ENCODE results near the gene C6orf62. TPM values are rescaled to one million over a fixed set of nuclear protein-coding genes. Genes with fewer than 3 reads are reported as not detected.

Gene C6orf62
- total and polyA plus RNA-seq, 2 donors (not counting 3 experiments of a cell fraction or from before 2014, with no cell fraction given): 36.5 to 129 TPM

GRCh38 chr6:24667378-24667803 is 51.6 kb downstream of the C6orf62 start:
- no peaks in the 10 kb centered on the region for H4K20me1 ChIP-seq (replicated peaks; ENCODE audit: control insufficient read depth, extremely low read depth, insufficient read depth, low read length)
- H3K4me2 ChIP-seq (ENCODE audit: insufficient read depth, low read length): peak overlapping the region; percentile 77
- H3K4me3 ChIP-seq (replicated peaks in 1 of 3; ENCODE audit: insufficient read depth in 1 of 3, low read depth in 1 of 3, low read length in 3 of 3): peak overlapping the region; percentile 71 to 92 (median 90)
- no TSS peak for BruUV-seq (replicated peaks)
- H3K36me3 ChIP-seq (ENCODE audit: control insufficient read depth in 2 of 2, extremely low read depth in 1 of 2, insufficient read depth in 2 of 2, low read length in 2 of 2): peaks cover 3 to 8% of the 10 kb centered on the region in 2 experiments
- H3K79me2 ChIP-seq (ENCODE audit: control insufficient read depth, insufficient read depth, low read length): peaks cover 23% of the 10 kb centered on the region
- FAIRE-seq (no peak), DNase-seq (ENCODE audit: low read depth, low spot score) (no peak)
- dilution Hi-C loops (cut with MboI; ENCODE audit: extremely low pct_ligation_motif_present, low sequenced_read_pairs): no loop called here
- no peaks in the 10 kb centered on the region for H3K9me3 ChIP-seq (replicated peaks; ENCODE audit: control insufficient read depth, insufficient read depth, low read length)
- intact Hi-C loops (cut with micrococcal nuclease): loop anchor here (1.0 to 5.0 kb wide), 4 partner anchors 18 to 108 kb away; no protein-coding TSS in a partner anchor
- POLR2A ChIA-PET: interaction anchor here (0.7 kb wide), 1 partner anchor 52 kb away, joined by 5 read pairs; no protein-coding TSS in a partner anchor
- H3K9me1 ChIP-seq (replicated peaks; ENCODE audit: control insufficient read depth, extremely low read depth, insufficient read depth, low read length): no peaks in the 10 kb centered on the region
- peak overlapping the region; percentile 75 for H3K27ac ChIP-seq (ENCODE audit: insufficient read depth, low read depth, low read length)
- peaks cover 13% of the 10 kb centered on the region for H3K4me1 ChIP-seq (ENCODE audit: control insufficient read depth, extremely low read depth, insufficient read depth, low read length)
- H2AFZ ChIP-seq (ENCODE audit: low read depth, low read length): peak overlapping the region; percentile 97
- H3K9ac ChIP-seq (replicated peaks; ENCODE audit: extremely low read depth, insufficient read depth, low read length): peak overlapping the region; percentile 89
- CTCF ChIA-PET: interaction anchor here (0.8 to 1.4 kb wide), 5 partner anchors 12 to 86 kb away, joined by 3 to 11 read pairs (median 5); no protein-coding TSS in a partner anchor
- no peak for TF ChIP-seq CTCF (IDR thresholded peaks at IDR 0.05; ENCODE audit: extremely low read depth in 1 of 2, insufficient read depth in 1 of 2, low read depth in 1 of 2, low read length in 2 of 2)
- TF ChIP-seq JUN (IDR thresholded peaks at IDR 0.05; ENCODE audit: borderline replicate concordance, insufficient read depth, insufficient read length, low read depth): peak; percentile 25
- no peaks in the 10 kb centered on the region for H3K27me3 ChIP-seq (ENCODE audit: control insufficient read depth in 2 of 2, insufficient read depth in 2 of 2, low read length in 2 of 2)

- Histone ChIP-seq H3K4me2 (ENCODE audit: insufficient read depth, low read length) (peak within 1 kb of the TSS; percentile 77), H3K36me3 (ENCODE audit: control insufficient read depth in 2 of 2, extremely low read depth in 1 of 2, insufficient read depth in 2 of 2, low read length in 2 of 2) (peaks cover 4 to 8% of the 10 kb centered on the region in 2 experiments), H3K4me1 (ENCODE audit: control insufficient read depth, extremely low read depth, insufficient read depth, low read length) (peaks cover 13% of the 10 kb centered on the region), H3K9me1 (replicated peaks; ENCODE audit: control insufficient read depth, extremely low read depth, insufficient read depth, low read length) (no peaks in the 10 kb centered on the region), H3K27ac (ENCODE audit: insufficient read depth, low read depth, low read length) (peak within 1 kb of the TSS; percentile 75), H3K79me2 (ENCODE audit: control insufficient read depth, insufficient read depth, low read length) (peaks cover 23% of the 10 kb centered on the region), H3K9ac (replicated peaks; ENCODE audit: extremely low read depth, insufficient read depth, low read length) (peak within 1 kb of the TSS; percentile 89), H2AFZ (ENCODE audit: low read depth, low read length) (peak within 1 kb of the TSS; percentile 97), H3K27me3 (ENCODE audit: control insufficient read depth in 2 of 2, insufficient read depth in 2 of 2, low read length in 2 of 2) (no peaks in the 10 kb centered on the region), H3K4me3 (replicated peaks in 1 of 3; ENCODE audit: insufficient read depth in 1 of 3, low read depth in 1 of 3, low read length in 3 of 3) (peak within 1 kb of the TSS; percentile 71 to 92 (median 90)), H4K20me1 (replicated peaks; ENCODE audit: control insufficient read depth, extremely low read depth, insufficient read depth, low read length) (no peaks in the 10 kb centered on the region), H3K9me3 (replicated peaks; ENCODE audit: control insufficient read depth, insufficient read depth, low read length) (no peaks in the 10 kb centered on the region)
- CTCF ChIA-PET: interaction anchor here (0.7 to 1.4 kb wide), 7 partner anchors 12 to 85 kb away, joined by 3 to 11 read pairs (median 4); partner anchors contain the start of gene KIAA0319
- peak; percentile 98 for DNase-seq (ENCODE audit: low read depth, low spot score)
- POLR2A ChIA-PET: interaction anchor here (0.7 kb wide), 1 partner anchor 53 kb away, joined by 5 read pairs; no protein-coding TSS in a partner anchor
- intact Hi-C loops (cut with micrococcal nuclease) (loop anchor here (1.0 to 5.0 kb wide), 6 partner anchors 18 to 108 kb away; partner anchors contain the start of gene KIAA0319), dilution Hi-C loops (cut with MboI; ENCODE audit: extremely low pct_ligation_motif_present, low sequenced_read_pairs) (no loop called here)
- peak; percentile 72 for FAIRE-seq
- TF ChIP-seq POLR2AphosphoS5 (IDR thresholded peaks at IDR 0.05; ENCODE audit: insufficient read depth, low read depth, low read length) (peak; percentile 54), MAX (IDR thresholded peaks at IDR 0.05; ENCODE audit: insufficient read depth, insufficient read length) (no peak), EZH2 (IDR thresholded peaks at IDR 0.05; ENCODE audit: borderline replicate concordance, low read depth, low read length, severe bottlenecking) (no peak), JUN (IDR thresholded peaks at IDR 0.05; ENCODE audit: borderline replicate concordance, insufficient read depth, insufficient read length, low read depth) (no peak), GATA2 (IDR thresholded peaks at IDR 0.05; ENCODE audit: insufficient read depth, insufficient read length, low read depth, low read length) (no peak), MYC (IDR thresholded peaks at IDR 0.05; ENCODE audit: low read depth, low read length) (no peak), FOS (IDR thresholded peaks at IDR 0.05; ENCODE audit: borderline replicate concordance, insufficient read depth, low read length) (no peak), CTCF (IDR thresholded peaks at IDR 0.05; ENCODE audit: extremely low read depth in 1 of 2, insufficient read depth in 1 of 2, low read depth in 1 of 2, low read length in 2 of 2) (peak; percentile 34 to 68), POLR2A (IDR thresholded peaks at IDR 0.05; ENCODE audit: low read depth, low read length) (peak; percentile 83)
- BruUV-seq (replicated peaks): TSS peak; percentile 90
Observed at GRCh38 chr6:24666641-24667377, 52.1 kb downstream of the C6orf62 start, which contains the start of the genes ACOT13 and TDP2. TSS of gene ACOT13 (plus strand) at chr6:24667077. CDS start at chr6:24667264, 187 bp downstream. TSS of gene TDP2 (minus strand) at chr6:24666899. CDS start at chr6:24666862, 37 bp downstream.
